Activated effector memory CD4-positive, alpha-beta T cell treated with anti-CD3 and anti-CD28 coated beads, Interleukin-2, amount 50 U/mL, for 16 hours (primary cell): ENCODE measurements around the gene TRMT10C.
"Not testable (repeated sequence)": the region's sequence is repeated elsewhere in the genome, so short reads cannot be mapped to it uniquely, and the experiment has no call there.

ENCODE experiments used
- DNase-seq: peaks from one replicate; pipeline ENCODE4 v3.0.0-alpha.2; 2020

The TRMT10C gene

DNA sequence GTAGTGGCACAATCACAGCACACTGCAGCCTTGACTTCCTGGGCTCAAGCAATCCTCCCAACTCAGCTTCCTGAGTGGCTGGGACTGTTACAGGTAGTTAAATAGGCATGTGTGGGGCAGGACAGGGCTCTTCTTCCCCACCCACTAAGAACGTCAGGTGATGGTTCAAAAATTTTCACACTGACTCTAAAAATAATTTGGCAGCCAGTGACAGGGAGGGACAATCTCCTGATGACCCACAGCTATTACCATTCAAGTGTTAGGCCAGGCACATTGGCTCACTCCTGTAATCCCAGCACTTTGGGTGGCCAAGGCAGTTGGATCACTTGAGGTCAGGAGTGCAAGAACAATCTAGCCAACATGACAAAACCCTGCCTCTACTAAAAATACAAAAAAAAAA is 12.2 kb upstream of the TRMT10C start:
- DNase-seq: no peak

DNA sequence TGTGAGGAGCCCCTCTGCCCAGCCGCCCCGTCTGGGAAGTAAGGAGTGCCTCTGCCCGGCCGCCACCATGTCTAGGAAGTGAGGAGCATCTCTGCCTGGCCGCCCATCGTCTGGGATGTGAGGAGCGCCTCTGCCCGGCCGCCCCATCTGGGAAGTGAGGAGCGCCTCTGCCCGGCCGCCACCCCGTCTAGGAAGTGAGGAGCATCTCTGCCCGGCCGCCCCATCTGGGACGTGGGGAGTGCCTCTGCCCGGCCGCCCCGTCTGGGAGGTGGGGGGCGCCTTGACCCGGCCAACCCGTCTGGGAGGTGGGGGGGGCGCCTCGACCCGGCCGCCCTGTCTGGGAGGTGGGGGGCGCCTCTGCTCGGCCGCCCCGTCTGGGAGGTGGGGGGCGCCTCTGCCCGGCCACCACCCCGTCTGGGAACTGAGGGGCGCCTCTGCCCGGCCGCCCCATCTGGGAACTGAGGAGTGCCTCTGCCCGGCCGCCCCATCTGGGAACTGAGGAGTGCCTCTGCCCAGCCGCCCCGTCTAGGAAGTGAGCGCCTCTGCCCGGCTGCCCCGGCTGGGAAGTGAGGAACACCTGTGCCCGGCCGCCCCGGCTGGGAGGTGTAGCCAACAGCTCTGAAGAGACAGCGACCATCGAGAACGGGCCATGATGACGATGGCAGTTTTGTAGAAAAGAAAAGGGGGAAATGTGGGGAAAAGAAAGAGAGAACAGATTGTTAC is 10.1 kb upstream of the TRMT10C start:
- not testable (repeated sequence) for DNase-seq

DNA sequence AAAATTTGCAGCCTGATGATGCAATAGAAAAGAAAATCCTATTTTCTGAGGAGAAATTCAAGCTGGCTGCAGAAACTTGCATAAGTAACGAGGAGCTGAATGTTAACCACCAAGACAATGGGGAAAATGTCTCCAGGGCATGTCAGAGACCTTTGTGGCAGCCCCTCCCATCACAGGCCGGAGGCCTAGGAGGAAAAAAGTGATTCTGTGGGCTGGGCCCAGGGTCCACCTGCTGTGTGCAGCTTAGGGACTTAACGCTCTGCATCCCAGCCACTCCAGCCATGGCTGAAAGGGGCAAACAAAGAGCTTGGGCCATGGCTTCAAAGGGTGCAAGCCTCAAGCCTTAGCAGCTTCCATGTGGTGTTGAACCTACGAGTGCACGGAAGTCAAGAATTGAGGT is 8.3 kb upstream of the TRMT10C start:
- not testable (repeated sequence) for DNase-seq

DNA sequence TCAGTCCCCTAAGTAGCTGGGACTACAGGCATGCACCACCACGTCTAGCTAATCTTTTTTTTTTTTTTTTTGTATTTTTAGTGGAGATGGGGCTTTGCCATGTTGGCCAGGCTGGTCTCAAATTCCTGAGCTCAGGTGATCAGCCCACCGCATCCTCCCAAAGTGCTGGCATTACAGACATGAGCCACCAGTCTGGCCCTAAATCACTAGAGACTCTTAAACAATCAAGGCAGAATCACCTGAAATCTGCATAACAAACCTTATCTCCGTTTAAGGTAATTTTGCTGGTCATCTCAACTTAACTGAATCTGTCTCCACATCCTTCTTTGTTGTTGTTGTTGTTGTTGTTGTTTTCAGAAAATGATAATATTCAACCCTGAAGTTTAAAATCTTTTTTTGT is 5.6 kb upstream of the TRMT10C start:
- no peak for DNase-seq

DNA sequence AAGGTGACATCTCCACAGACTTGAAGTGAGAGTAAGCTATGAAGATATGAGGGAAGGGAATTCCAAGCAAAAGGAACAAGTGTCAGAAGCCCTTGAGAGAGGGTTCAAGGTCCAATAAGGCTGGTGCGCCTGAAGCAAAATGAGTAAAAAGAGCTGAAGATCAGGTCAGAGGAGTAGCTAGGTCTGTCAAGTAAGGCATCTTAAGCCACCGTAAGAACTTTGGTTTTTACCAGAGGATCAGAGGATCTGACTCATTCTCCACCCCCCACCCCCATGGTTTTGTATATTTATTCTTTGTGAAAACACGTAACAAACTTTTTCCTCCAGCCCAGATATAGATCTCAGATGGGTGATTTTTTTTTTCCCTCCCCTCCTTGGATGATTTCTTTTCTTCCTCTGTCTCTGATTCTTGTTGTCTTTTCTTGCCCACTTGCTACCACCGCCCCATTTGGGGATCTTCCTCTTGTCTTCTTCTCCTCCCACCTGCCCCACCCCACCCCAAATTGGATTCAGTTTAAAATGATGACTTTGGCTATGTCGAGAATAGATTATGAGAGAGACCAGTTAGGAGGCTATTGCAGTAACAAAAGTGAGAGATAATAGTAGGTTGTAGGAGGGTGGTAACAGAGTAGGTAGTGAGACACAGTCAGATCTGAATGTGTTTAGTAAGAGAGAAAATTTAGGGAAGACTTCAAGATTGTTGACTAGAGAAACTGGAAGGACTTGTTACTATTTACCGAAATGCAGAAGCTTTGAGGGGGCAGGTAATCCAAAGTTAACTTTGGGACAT is 6.1 kb downstream of the TRMT10C start:
- peak; percentile 71 for DNase-seq

DNA sequence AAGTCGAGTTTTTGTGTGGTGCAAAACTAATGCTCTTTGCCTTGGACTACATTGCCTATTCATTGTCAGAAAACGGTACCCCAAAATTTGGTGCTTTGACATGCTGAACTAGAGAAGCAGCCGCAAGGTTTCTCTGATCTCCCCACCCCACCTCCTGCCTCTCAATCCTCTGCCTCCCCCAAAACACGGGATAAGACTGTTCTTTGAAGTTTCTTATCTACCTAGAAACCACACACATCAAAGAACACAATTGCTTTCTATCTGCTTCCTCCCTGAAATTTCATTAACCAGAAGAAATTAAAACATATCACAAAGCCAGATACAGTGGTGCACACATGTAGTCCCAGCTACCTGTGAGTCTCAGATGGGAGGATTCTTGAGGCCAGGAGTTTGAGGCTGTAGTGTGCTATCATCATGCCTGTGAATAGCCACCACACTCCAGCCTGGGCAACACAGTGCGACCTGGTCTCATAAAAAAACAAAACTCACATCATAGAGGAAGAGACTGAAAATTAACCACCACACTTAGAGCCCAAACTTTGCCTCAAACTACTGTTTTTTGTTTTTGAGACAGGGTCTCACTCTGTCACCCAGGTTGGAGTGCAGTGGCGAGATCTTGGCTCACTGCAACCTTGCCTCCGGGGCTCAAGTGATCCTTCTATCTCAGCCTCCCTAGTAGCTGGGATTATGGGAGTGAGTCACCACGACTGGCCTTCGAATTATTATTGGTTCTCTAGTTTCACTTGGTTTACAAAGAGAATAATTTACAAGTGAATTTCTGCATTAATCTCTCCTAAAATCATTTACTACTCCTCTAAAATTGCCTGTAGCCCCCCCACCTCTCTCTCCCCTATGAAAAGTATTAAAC is 9.6 kb downstream of the TRMT10C start:
- no peak for DNase-seq

DNA sequence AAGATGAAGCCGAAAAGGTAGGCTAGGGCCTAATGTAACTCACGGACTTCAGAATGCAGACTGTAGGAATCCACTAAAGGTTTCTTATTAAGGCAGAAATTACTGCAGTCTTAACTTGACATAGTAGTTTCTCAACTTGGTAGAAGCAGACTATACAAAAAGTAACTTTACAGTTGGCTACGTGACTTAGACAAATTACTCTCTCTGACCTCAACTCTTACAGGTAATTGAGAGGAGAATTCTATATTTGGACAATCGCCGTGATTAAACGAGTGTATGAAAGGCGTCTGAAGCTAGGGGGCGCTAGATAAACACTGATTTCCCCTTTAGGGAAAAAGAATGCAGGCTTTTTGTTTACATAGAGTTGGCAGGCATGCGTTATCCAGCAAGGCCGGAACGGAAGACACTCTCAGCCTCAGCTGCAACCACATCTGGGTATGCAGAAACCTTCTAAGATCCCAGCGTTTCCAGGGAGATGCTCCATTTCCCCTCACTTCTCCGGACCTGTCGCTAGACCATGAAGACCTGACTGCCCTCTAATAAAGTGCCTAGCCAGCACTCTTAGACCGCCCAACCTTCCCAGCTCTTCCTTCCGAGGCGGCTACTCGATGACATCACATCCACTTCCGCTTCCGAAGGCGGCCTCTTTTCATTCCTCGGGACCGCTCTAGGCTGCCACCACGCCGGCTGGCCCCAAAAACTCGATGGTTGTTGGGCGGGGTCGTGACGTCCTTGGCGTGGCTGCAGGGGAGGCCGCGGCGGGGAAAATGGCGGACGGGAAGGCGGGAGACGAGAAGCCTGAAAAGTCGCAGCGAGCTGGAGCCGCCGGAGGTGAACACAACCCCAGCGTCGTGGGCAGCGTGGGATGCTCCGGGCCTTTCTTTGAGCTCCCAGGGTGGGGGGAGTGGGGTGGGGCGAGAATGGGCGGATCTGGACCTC is 12.1 kb downstream of the TRMT10C start, which contains the start of gene PCNP:
PCNP (plus strand) TSS at position 732 of the 939 bp plus-strand sequence; CDS start at position 768, 36 bp downstream.
- DNase-seq: peak; percentile 100

DNA sequence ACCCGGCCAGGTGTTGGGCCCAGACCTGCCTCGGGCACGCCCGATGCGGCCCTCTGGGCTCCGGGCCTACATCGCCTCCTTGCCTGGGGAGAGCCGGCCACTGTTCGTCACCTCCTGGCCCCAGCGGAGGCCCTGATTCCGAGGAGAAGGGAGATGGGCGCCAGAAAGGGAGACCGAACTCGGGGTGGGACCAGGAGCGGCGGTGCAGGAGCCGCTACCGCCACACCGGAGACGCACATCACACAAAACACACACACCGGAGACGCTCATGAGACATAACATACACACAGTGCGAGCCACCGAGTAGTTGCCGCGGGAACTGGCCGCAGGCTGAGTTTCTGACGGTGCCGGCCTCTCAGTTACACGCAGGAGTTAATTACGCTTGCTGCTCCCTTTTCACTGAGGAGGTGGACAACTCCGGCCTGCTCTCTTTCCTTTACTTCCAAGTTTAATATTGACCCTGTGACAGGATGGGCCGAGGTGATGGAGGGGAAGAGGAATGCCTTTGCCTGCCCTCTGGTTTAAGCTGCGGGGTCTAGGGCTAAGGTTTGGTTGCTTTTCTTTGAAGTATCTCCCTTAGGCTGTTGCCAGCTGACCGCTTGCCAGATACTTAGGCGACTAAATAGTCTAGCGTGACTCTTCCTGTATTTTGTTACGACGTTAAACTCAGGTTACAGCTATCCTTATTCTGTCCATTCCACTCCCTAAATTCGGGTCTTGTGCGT is 12.9 kb downstream of the TRMT10C start:
- DNase-seq: no peak

DNA sequence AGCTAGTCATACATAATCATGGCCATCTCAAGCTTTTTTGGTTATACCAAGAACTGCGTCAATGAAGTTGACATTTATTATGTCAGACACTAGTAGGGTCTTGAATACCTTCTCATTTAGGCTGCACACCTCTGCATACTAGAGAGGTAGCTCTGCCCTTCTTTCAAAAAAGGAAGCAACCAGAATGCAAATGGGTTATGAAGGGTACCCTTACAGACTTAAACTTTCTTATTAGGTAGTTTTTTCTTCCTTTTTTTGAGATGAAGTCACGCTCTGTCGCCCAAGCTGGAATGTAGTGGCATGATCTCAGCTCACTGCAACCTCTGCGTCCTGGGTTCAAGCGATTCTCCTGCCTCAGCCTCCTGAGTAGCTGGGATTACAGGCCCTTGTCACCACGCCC is 15.6 kb downstream of the TRMT10C start:
- DNase-seq: no peak

DNA sequence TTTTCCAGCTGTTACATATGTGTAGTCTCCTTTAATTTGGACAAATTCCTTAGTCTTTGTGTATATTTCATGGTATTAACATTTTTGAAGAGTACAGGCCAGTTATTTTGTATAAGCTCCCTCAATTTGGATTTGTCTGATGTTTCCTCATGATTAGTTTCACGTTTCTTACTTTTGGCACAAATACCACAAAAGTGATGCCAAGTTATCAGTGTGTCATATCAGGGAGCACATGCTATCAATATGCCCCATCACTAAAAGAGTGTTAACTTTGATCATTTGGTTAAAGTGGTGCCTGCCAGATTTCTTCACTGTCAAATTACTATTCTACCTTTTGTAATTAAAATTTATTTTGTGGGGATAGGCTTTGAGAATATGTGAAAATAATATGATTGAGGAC is 26.9 kb downstream of the TRMT10C start:
- no peak for DNase-seq

DNA sequence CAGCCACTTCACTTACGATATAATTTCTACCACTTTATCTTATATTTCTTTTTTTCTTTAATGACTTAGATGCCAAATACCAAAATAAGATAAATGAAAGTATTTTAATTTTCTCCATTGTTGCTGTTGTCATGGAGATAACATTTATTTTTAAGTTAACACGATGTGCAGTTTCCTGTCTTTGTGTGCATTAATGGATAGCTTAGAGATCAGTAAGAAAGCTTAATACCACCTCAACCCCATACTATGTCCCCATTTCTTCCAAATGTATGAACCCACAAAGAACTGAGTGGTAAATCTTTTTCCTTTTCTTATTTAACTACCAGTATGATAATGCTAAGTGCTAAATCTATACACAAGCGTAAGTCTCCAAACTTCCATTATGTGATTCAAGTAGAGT is 29.4 kb downstream of the TRMT10C start:
- no peak for DNase-seq

DNA sequence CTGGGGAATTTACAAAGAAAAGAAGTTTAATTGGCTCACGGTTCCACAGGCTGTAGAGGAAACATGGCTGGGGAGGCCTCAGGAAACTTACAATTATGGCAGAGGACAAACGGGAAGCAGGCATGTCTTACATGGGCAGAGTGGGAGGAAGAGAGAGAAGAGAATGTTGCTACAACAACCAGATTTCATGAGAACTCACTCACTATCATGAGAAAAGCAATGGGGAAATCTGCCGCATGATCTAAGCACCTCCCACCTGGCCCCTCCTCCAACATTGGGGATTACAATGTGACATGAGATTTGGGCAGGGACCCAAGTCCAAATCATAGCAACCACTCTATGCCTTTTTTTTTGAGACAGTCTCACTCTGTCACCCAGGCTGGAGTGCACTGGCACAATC is 41.1 kb downstream of the TRMT10C start:
- DNase-seq: no peak

DNA sequence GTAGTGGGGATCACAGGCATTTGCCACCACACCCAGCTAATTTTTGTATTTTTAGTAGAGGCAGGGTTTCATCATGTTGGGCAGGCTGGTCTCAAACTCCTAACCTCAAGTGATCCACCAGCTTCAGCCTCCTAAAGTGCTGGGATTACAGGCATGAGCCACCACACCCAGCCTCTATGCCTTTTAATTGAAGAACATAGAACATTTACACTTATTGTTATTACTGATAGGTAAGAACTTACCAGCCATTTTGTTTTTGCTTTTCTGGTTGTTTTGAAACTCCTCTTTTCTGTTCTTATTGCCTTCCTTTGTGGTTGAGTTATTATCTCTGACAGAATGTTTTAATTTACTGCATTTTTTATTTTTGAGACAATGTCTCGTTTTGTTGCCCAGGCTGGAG is 41.5 kb downstream of the TRMT10C start:
- no peak for DNase-seq

DNA sequence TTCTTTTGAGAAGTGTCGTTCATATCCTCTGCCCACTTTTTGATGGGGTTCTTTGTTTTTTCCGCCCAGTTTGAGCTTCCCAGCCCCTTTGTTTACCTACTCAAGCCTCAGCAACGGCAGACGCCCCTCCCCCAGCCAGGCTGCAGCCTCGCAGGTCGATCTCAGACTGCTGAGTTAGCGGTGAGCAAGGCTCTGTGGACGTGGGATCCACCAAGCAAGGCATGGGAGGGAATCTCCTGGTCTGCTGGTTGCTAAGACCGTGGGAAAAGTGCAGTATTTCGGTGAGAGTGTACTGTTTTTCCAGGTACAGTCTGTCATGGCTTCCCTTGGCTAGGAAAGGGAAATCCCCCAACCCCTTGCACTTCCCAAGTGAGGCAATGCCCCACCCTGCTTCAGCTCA is 43.7 kb downstream of the TRMT10C start:
- not testable (repeated sequence) for DNase-seq

DNA sequence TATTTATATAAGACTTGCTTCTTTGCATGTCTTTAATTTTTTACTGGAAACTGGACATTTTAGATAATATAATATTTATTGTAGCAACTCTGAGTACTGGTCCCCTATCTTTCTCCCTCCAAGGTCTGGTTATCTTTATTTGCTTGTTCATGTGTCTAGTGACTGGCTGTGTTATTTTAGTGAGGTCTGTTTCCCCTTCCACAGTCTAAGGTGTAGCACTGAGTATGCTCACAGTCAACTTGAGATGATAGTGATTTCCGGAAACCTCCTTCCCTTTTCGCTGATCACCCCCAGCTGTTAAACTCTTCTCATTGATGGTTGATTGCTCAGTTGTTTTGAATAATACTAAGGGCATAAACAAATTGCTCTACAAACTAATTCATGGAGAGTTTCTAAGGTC is 49.4 kb downstream of the TRMT10C start:
- DNase-seq: no peak

DNA sequence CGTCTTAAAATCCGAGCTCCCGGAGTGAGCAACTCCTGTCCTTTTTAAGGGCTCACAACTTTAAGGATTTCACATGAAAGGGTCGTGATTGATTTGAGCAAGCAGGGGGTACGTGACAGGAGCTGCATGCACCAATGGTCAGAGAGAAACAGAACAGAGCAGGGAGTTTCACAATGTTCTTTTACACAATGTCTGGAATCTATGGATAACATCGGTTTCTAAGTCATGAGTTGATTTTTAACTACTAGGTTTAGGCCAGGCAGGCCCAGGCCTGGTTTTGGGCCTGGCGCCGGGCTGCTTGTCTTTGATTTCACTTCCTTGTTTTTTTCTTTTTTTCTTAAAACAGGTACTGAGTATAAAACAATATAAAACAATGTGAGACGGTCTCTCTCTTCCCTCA is 51.3 kb downstream of the TRMT10C start:
- DNase-seq: not testable (repeated sequence)

DNA sequence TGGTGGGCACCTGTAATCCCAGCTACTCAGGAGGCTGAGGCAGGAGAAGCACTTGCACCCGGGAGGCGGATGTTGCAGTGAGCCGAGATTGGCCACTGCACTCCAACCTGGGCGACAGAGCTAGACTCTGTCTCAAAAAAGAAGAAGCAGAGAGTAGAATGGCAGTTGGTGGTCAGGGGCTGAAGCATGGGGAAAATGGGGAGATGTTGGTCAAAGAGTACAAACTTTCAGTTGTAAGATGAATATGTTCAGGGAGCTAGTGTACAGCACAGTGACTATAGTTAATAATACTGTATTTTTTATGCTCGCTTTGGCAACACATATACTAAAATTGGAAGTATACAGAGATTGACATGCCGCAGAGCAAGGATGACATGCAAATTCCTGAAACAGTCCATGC is 53.9 kb downstream of the TRMT10C start:
- DNase-seq: no peak
